Thymus (tissue), 11 donors: ENCODE results near the gene GTF2I. TPM values are rescaled to one million over a fixed set of nuclear protein-coding genes. Genes with fewer than 3 reads are reported as not detected.
"Not testable (repeated sequence)": the region's sequence is repeated elsewhere in the genome, so short reads cannot be mapped to it uniquely, and the experiment has no call there.

Experiments used
- DNase-seq, 9 donors: peaks; one replicate each; pipeline ENCODE4 v3.0.0-alpha.2; 2013; ENCODE audit warnings: low spot score in 9 of 9, low read depth in 6 of 9, missing footprints in 1 of 9
- H3K27ac ChIP-seq, 2 donors: one replicate each; pipeline ENCODE4 v1.5.1; 2013; ENCODE audit warnings: control low read depth in 1 of 2, low read depth in 1 of 2, low read length in 1 of 2, mild to moderate bottlenecking in 1 of 2, moderate library complexity in 1 of 2
- H3K27me3 ChIP-seq, 2 donors: one replicate each; pipeline ENCODE4 v1.5.1; 2013; ENCODE audit warnings: low read length in 1 of 2; ENCODE audit not compliant: control insufficient read depth in 2 of 2, insufficient read depth in 1 of 2
- H3K36me3 ChIP-seq, 2 donors: one replicate each; pipeline ENCODE4 v1.5.1; 2013; ENCODE audit warnings: low read length in 1 of 2, mild to moderate bottlenecking in 1 of 2, moderate library complexity in 1 of 2; ENCODE audit not compliant: control insufficient read depth in 2 of 2, insufficient read depth in 2 of 2
- H3K4me1 ChIP-seq, 2 donors: one replicate each; pipeline ENCODE4 v1.5.1; 2013; ENCODE audit warnings: low read length in 2 of 2; ENCODE audit not compliant: control insufficient read depth in 2 of 2, insufficient read depth in 2 of 2
- H3K4me3 ChIP-seq, 2 donors: one replicate each; pipeline ENCODE4 v1.5.1; 2013; ENCODE audit warnings: low read length in 2 of 2, control low read depth in 1 of 2, mild to moderate bottlenecking in 1 of 2
- H3K9me3 ChIP-seq, 2 donors: one replicate each; pipeline ENCODE4 v1.5.1; 2013; ENCODE audit warnings: low read length in 1 of 2, mild to moderate bottlenecking in 1 of 2; ENCODE audit not compliant: control insufficient read depth in 2 of 2, insufficient read depth in 1 of 2
- WGBS: extraction: QIAGEN DNeasy Blood & Tissue Kit; methylation state at CpG from one replicate; pipeline ENCODE4 v1.1.7; 2013; 5-methylcytosine and 5-hydroxymethylcytosine counted together
- polyA plus RNA-seq: library from polyadenylated mRNA; stranded (reverse); fragments of 200-250 nt; gene quantifications from one replicate; pipeline ENCODE4 v1.2.3, GENCODE V29; 2013
- total RNA-seq: library from RNA; stranded (reverse); fragments of 120-200 nt; gene quantifications from one replicate; pipeline ENCODE4 v1.2.4, GENCODE V29; 2013
- donor health status: healthy.

GTF2I gene
- total and polyA plus RNA-seq, 2 donors: 35.1 to 91.4 TPM

- H3K36me3 ChIP-seq: peaks cover 19 to 68% of the 10 kb centered on the region in 2 donors
- H3K27me3 ChIP-seq: no peaks in the 10 kb centered on the region
- H3K27ac ChIP-seq: no peak overlapping the region
- H3K4me3 ChIP-seq: no peak overlapping the region
- no peaks in the 10 kb centered on the region for H3K4me1 ChIP-seq
- H3K9me3 ChIP-seq: no peaks in the 10 kb centered on the region
- WGBS: 97% methylated on average over 16 of the region's 16 CpGs
- no peak for DNase-seq
These were observed 64.6 kb downstream of the GTF2I start for GRCh38 chr7:74722153-74722552.

GRCh38 chr7:74725840-74726239 lies 68.3 kb downstream of the GTF2I start:
- DNase-seq: no peak
- WGBS: 98% methylated on average over 1 of the region's 1 CpG
- no peaks in the 10 kb centered on the region for H3K9me3 ChIP-seq
- H3K27me3 ChIP-seq: no peaks in the 10 kb centered on the region
- H3K4me3 ChIP-seq: no peak overlapping the region
- no peak overlapping the region for H3K27ac ChIP-seq
- H3K4me1 ChIP-seq: no peaks in the 10 kb centered on the region
- peaks cover 11 to 44% of the 10 kb centered on the region in 2 donors for H3K36me3 ChIP-seq

DNA sequence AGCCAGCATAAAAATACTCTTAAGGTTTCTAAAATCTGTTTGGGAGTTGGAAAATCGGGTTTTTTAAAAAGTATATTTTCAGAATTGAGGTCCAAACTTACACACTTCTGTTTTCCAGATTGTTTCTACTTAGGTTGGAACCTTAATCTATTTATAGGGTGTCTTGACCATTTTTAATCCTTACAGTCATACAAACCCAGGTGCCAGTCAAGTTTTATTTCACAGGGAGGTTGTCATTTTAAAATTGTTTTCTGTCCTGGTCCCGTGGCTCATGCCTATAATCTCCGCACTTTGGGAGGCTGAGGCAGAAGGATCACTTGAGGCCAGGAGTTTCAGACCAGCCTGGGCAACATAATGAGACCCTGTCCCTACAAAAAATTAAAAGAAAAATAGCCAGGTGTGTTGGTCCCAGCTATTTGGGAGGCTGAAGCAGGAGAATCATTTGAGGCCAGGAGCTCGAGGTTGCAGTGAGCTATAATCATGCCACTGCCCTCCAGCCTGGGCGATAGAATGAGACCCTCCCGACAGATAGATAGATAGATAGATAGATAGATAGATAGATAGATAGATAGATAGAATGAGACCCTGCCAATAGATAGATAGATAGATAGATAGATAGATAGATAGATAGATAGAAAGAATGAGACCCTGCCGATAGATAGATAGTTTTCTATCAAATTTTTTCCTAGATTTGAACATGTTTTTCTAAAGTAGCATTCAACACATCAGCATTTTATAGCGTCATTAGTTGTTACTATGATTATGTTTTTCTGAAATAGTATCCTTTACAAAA lies 69.0 kb downstream of the GTF2I start:
- Histone ChIP-seq H3K27ac (no peak overlapping the region), H3K9me3 (no peaks in the 10 kb centered on the region), H3K36me3 (peaks cover 8 to 37% of the 10 kb centered on the region in 2 donors), H3K4me3 (no peak overlapping the region), H3K4me1 (no peaks in the 10 kb centered on the region), H3K27me3 (no peaks in the 10 kb centered on the region)
- DNase-seq: no peak
- WGBS: 98% methylated on average over 8 of the region's 8 CpGs

DNA sequence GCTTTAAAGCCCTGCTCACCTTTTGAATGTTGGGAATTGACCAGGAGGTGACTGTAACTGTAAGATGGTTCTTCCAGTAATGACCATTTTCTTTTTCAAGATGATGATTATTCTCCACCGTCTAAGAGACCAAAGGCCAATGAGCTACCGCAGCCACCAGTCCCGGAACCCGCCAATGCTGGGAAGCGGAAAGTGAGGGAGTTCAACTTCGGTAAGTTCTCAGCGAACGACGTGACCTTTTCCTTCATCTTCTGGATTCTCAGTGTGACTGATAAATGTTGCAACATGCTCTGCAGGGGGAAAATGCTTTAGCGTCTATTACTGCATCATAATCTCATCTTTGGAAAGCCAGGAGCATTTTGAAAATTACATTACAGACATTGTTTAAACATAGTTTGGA lies 71.2 kb downstream of the GTF2I start:
- not testable (repeated sequence) for H3K27me3 ChIP-seq, H3K4me1 ChIP-seq, H3K9me3 ChIP-seq, H3K4me3 ChIP-seq, H3K27ac ChIP-seq, DNase-seq
- H3K36me3 ChIP-seq: peaks cover 3 to 24% of the 10 kb centered on the region in 2 donors
- no CpG with 5 or more reads among the region's 10 CpGs for WGBS

GRCh38 chr7:74730186-74730585 lies 72.7 kb downstream of the GTF2I start:
- H3K36me3 ChIP-seq: peaks cover 3 to 11% of the 10 kb centered on the region in 2 donors
- not testable (repeated sequence) for H3K9me3 ChIP-seq, H3K4me3 ChIP-seq, DNase-seq, H3K27me3 ChIP-seq, H3K27ac ChIP-seq, H3K4me1 ChIP-seq
- no CpG with 5 or more reads among the region's 5 CpGs for WGBS

DNA sequence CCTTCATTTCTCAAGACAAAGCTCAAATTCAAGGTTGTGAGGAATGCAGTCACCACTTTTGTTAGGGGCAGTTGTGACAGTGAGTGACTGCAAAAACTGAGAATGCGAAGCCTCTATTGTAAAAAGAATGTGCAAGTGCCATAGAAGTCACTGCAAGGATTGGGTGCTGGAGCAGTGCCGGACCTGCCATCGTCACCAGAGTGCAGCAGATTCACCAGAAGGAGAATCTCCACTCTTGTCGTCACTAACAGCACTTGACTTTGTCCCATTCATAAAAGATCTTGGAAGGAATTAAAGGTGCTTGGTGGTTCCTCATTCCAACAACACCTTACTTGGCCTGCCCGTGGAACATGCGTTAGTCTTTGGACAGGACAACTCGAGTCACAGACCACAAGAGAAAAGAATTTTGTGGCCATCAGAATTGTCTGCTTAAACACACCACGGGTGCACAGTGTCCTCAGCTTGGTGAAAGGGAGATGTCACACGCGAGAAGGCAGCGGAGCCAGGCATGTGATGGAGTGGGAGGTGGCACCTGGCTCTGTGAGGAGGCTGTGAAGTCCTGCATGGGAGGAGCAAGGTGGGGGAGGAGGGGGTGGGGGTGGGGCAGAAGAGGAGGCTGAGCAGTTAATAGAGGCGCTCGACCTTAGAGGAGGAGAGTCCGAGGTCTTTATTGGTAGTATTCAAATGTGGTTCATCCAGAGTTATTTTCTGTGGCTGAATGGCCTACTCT lies 82.6 kb downstream of the GTF2I start:
- H3K4me1 ChIP-seq, H3K36me3 ChIP-seq, H3K27ac ChIP-seq, H3K9me3 ChIP-seq, H3K4me3 ChIP-seq, H3K27me3 ChIP-seq, DNase-seq: not testable (repeated sequence)
- no CpG with 5 or more reads among the region's 14 CpGs for WGBS

- H3K4me1 ChIP-seq, DNase-seq, H3K36me3 ChIP-seq, H3K27me3 ChIP-seq, H3K4me3 ChIP-seq, H3K27ac ChIP-seq, H3K9me3 ChIP-seq: not testable (repeated sequence)
- WGBS: no CpG with 5 or more reads among the region's 9 CpGs
These were observed 86.5 kb downstream of the GTF2I start for GRCh38 chr7:74743936-74744557.

- H3K27me3 ChIP-seq, H3K4me1 ChIP-seq, H3K27ac ChIP-seq, H3K9me3 ChIP-seq, DNase-seq, H3K4me3 ChIP-seq, H3K36me3 ChIP-seq: not testable (repeated sequence)
- WGBS: no CpG with 5 or more reads among the region's 9 CpGs
These were observed 96.5 kb downstream of the GTF2I start for GRCh38 chr7:74753921-74754482.

GRCh38 chr7:74756673-74757072 lies 99.2 kb downstream of the GTF2I start:
- H3K4me3 ChIP-seq, H3K27ac ChIP-seq, H3K9me3 ChIP-seq, DNase-seq, H3K4me1 ChIP-seq, H3K36me3 ChIP-seq, H3K27me3 ChIP-seq: not testable (repeated sequence)
- WGBS: no CpG with 5 or more reads among the region's 5 CpGs
